NCI-H2196 (cell line): Measurements from ENCODE around the gene GATD1.

Experiments used
- DNase-seq: peaks from one replicate; lab custom pipeline; 2025; ENCODE audit not compliant: unreplicated experiment; lab: John Stamatoyannopoulos, UW

Gene GATD1

GRCh38 chr11:813072-813455, 35.8 kb upstream of the GATD1 start:
- no peak for DNase-seq

- DNase-seq: no peak
Observed at GRCh38 chr11:812390-812789, 35.1 kb upstream of the GATD1 start.

GRCh38 chr11:811446-812245, 34.4 kb upstream of the GATD1 start:
- DNase-seq: no peak

GRCh38 chr11:810040-810567, 32.8 kb upstream of the GATD1 start:
- no peak for DNase-seq

GRCh38 chr11:809287-810039, 32.2 kb upstream of the GATD1 start, which contains the start of gene RPLP2:
RPLP2 (plus strand) TSS chr11:809967; CDS start chr11:810235, 268 bp downstream.
- DNase-seq: peak; percentile 98

- no peak for DNase-seq
Observed at GRCh38 chr11:808427-809286, 31.4 kb upstream of the GATD1 start.

- no peak for DNase-seq
Observed at GRCh38 chr11:804599-804964, 27.3 kb upstream of the GATD1 start.

GRCh38 chr11:803770-804598, 26.7 kb upstream of the GATD1 start:
- DNase-seq: no peak

GRCh38 chr11:803467-803742, 26.1 kb upstream of the GATD1 start:
- no peak for DNase-seq

GRCh38 chr11:802693-803466, 25.6 kb upstream of the GATD1 start:
- DNase-seq: peak; percentile 11

GRCh38 chr11:802018-802617, 24.8 kb upstream of the GATD1 start:
- DNase-seq: no peak

- DNase-seq: no peak
Observed at GRCh38 chr11:801097-801780, 24.0 kb upstream of the GATD1 start.

GRCh38 chr11:800473-800872, 23.2 kb upstream of the GATD1 start:
- no peak for DNase-seq

GRCh38 chr11:799641-800316, 22.5 kb upstream of the GATD1 start:
- DNase-seq: no peak

- DNase-seq: peak; percentile 90
Observed at GRCh38 chr11:798093-798713, 20.9 kb upstream of the GATD1 start, which contains the start of gene SLC25A22. SLC25A22 (minus strand) TSS chr11:798281; CDS start chr11:795006, 3,275 bp downstream.

GRCh38 chr11:797296-798092, 20.2 kb upstream of the GATD1 start:
- DNase-seq: peak; percentile 81
